Breast epithelium (tissue), 4 donors: ENCODE results near the gene CCDC71L. TPM values are rescaled to one million over a fixed set of nuclear protein-coding genes. Genes with fewer than 3 reads are reported as not detected.

Experiments used
- DNase-seq, 2 donors: peaks; one replicate each; pipeline ENCODE4 v3.0.0-alpha.2; 2019; ENCODE audit warnings: low spot score in 2 of 2
- H3K27ac ChIP-seq, 2 donors: fragments of 200-600 bp; sonication (generic) in 1 of 2; one replicate each; pipeline ENCODE4 v1.5.1; 2016 to 2019; ENCODE audit warnings: mild to moderate bottlenecking in 1 of 2
- H3K27me3 ChIP-seq, 2 donors: fragments of 200-600 bp; sonication (generic) in 1 of 2; one replicate each; pipeline versions ENCODE4 v1.5.1 to v1.6.0; 2017 to 2019; ENCODE audit warnings: control low read depth in 1 of 2, mild to moderate bottlenecking in 1 of 2
- H3K36me3 ChIP-seq: fragments of 200-600 bp; one replicate; pipeline ENCODE4 v1.5.1; 2019
- H3K4me1 ChIP-seq, 2 donors: fragments of 200-600 bp; sonication (generic); one replicate each; pipeline ENCODE4 v1.5.1; 2016 to 2019; ENCODE audit warnings: control low read depth in 1 of 2
- H3K4me3 ChIP-seq, 3 donors: fragments of 200-600 bp; sonication (generic); 1 replicate in 2 of 3; 2 replicates in 1 of 3; pipeline ENCODE4 v1.5.1; 2016 to 2019; ENCODE audit warnings: mild to moderate bottlenecking in 3 of 3, moderate library complexity in 2 of 3
- H3K9me3 ChIP-seq, 2 donors: fragments of 200-600 bp; sonication (generic) in 1 of 2; one replicate each; pipeline ENCODE4 v1.5.1; 2016 to 2019; ENCODE audit warnings: control low read depth in 1 of 2
- POLR2A ChIP-seq: fragments of 450-650 bp; IDR thresholded peaks from one replicate; pipeline ENCODE4 v1.6.1; 2016; ENCODE audit warnings: antibody characterized with exemption, mild to moderate bottlenecking, moderate library complexity
- POLR2AphosphoS5 ChIP-seq, 3 donors: sonication (generic); formaldehyde crosslinking; IDR thresholded peaks; one replicate each; pipeline ENCODE4 v1.6.1; 2017; ENCODE audit warnings: antibody characterized with exemption in 3 of 3
- intact Hi-C: fragments of 100-400 bp; cut with DNase I; formaldehyde crosslinking; loops from one replicate; pipeline ENCODE4 v1.15.1; 2023; ENCODE audit warnings: low total_unique reads
- total RNA-seq, 3 donors: library from RNA; depleted of rRNA; stranded (reverse); fragments of >200 nt; gene quantifications; one replicate each; pipeline ENCODE4 v1.1.0, GENCODE V29; 2016
- TF ChIP-seq, protein P1 (sequence below), 3 donors: fragments of 450-650 bp; IDR thresholded peaks; one replicate each; pipeline ENCODE4 v1.5.1; 2016 to 2017; ENCODE audit warnings: antibody characterized with exemption in 3 of 3, mild to moderate bottlenecking in 3 of 3, moderate library complexity in 3 of 3

CCDC71L gene
- total RNA-seq, 3 donors from 2014 or later, result 29.9 to 69.4 (median 59.0) TPM

DNA sequence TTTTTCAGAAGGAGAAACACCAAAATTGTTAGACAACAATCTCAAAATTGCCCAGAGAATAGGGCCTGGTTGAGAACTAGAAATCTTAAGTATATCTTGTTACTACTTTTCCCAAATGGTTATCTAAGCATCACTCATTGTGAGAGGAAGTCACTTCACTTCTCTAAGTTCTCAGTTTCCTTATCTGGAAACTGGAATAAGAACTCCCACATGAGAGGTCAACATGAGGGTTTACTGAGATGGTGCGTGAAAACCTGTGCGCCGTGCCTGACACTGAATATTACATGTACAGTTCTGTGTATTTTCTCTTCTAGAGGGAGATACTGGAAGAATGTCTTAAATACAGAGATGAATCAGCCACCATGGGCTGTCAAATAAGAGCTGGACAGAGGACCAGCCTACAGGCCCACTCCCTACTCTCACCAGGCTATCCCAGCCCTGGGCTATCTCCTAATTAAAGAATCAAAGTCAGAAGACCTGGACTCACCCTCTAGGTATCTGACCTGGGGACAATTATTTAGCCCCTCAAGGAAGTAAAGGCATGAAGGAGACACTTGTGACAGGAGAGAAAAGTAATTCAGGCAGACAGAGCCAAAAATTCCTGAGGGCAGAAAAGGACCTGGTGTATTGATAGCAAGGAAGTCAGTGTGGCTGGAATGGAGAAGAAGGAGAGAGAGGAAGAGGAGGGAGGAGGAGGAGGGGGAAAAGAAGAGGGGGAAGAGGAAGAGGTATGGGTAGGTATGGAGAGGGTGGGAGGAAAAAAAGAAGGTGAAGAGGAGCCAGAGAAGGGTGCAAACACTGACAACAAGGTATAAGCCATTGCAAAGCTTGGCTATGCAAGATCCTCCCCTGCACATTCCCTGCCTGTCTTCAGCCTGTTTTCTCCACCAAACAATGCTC is 44.9 kb downstream of the CCDC71L start:
- Histone ChIP-seq H3K9me3 (no peaks in the 10 kb centered on the region), H3K4me3 (no peak overlapping the region), H3K4me1 (no peaks in the 10 kb centered on the region), H3K27me3 (no peaks in the 10 kb centered on the region), H3K36me3 (no peaks in the 10 kb centered on the region), H3K27ac (no peak overlapping the region)
- DNase-seq, result no peak
- TF ChIP-seq POLR2A, result no peak
- no peak for TF ChIP-seq POLR2AphosphoS5 (IDR thresholded peaks at IDR 0.05)
- TF ChIP-seq, protein P1, sequence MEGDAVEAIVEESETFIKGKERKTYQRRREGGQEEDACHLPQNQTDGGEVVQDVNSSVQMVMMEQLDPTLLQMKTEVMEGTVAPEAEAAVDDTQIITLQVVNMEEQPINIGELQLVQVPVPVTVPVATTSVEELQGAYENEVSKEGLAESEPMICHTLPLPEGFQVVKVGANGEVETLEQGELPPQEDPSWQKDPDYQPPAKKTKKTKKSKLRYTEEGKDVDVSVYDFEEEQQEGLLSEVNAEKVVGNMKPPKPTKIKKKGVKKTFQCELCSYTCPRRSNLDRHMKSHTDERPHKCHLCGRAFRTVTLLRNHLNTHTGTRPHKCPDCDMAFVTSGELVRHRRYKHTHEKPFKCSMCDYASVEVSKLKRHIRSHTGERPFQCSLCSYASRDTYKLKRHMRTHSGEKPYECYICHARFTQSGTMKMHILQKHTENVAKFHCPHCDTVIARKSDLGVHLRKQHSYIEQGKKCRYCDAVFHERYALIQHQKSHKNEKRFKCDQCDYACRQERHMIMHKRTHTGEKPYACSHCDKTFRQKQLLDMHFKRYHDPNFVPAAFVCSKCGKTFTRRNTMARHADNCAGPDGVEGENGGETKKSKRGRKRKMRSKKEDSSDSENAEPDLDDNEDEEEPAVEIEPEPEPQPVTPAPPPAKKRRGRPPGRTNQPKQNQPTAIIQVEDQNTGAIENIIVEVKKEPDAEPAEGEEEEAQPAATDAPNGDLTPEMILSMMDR (IDR thresholded peaks at IDR 0.05), result no peak
- intact Hi-C loops, result no loop called here

DNA sequence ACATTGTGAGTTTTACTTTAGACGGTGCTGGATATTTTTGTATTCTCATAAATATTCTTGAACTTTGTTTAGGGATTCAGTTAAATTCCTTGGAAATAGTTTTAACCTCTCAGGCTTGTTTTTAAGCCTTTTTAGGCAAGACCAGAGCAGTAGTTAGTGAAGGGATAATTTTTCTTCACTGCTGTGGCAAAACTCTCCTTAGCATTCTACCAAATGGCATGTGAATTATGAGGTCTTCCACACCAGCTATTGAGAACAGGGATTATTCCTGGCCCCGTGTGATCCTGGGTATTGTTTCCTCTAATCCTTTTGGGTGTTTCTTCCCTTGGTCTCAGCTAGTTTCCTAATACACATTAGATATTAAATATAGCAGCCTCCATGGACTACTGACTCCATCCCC is 46.2 kb downstream of the CCDC71L start:
- no peaks in the 10 kb centered on the region for H3K36me3 ChIP-seq
- no peak for DNase-seq
- intact Hi-C loops, result no loop called here
- peak overlapping the region in 1 of 2 donors; percentile 43 for H3K27ac ChIP-seq
- H3K4me3 ChIP-seq, result no peak overlapping the region
- H3K27me3 ChIP-seq, result no peaks in the 10 kb centered on the region
- H3K9me3 ChIP-seq, result no peaks in the 10 kb centered on the region
- TF ChIP-seq, protein P1 (IDR thresholded peaks at IDR 0.05), result no peak
- TF ChIP-seq POLR2AphosphoS5 (IDR thresholded peaks at IDR 0.05) (no peak), POLR2A (no peak)
- H3K4me1 ChIP-seq, result no peaks in the 10 kb centered on the region

DNA sequence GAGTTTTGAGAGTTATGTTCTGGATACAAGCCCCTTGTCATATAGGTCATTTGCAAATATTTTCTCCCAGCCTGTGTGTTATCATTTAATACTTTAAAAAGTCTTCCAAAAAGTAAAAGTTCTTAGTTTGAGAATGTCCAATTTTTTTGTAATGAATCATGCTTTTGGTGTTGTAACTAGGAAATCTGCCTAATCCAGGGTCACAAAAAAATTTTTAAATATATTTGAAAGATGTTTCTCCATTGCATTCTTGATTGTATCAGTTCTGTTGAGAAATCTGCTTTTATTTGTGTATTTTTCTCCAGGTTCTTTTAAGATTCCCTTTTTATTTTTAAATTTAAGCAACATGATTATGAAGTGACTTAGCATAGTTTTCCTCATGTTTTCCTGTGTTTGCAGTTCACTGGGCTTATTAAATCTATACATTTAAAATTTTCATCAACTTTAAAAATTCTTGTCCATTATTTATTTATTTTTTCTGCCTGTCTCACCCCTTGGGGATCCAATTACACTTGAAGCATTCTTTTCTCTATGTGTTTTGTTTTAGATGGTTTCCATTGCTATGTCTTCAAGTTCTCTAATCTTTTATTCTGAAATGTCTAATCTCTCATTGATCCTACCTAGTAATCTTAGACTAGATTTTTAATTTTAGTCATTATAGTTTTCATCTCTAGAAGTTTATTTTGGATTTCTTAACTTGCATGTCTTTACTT is 47.0 kb downstream of the CCDC71L start:
- Histone ChIP-seq H3K9me3 (no peaks in the 10 kb centered on the region), H3K4me3 (no peak overlapping the region), H3K27ac (no peak overlapping the region), H3K4me1 (no peaks in the 10 kb centered on the region), H3K27me3 (no peaks in the 10 kb centered on the region), H3K36me3 (no peaks in the 10 kb centered on the region)
- TF ChIP-seq, protein P1 (IDR thresholded peaks at IDR 0.05), result no peak
- TF ChIP-seq POLR2AphosphoS5 (IDR thresholded peaks at IDR 0.05), result no peak
- no peak for TF ChIP-seq POLR2A
- no peak for DNase-seq
- intact Hi-C loops, result no loop called here

DNA sequence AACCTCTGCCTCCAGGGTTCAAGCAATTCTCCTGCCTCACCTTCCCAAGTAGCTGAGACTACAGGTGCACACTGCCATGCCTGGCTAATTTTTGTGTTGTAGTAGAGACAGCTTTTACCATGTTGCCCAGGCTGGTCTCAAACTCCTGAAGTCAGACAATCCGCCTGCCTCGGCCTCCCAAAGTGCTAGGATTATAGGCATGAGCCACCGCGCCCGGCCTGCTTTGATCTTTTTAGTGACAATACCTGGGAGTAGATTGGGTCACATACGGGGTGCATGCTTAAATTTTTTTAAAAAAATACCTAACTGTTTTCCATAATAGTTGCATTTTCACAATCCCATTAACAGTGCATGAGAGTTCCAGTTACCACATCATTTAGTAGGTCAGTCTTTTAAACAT is 47.7 kb downstream of the CCDC71L start:
- no peak for TF ChIP-seq POLR2AphosphoS5 (IDR thresholded peaks at IDR 0.05)
- no peak for TF ChIP-seq POLR2A
- TF ChIP-seq, protein P1 (IDR thresholded peaks at IDR 0.05), result no peak
- no peak for DNase-seq
- Histone ChIP-seq H3K4me3 (no peak overlapping the region), H3K9me3 (no peaks in the 10 kb centered on the region), H3K36me3 (no peaks in the 10 kb centered on the region), H3K27me3 (no peaks in the 10 kb centered on the region), H3K27ac (no peak overlapping the region), H3K4me1 (no peaks in the 10 kb centered on the region)
- intact Hi-C loops, result no loop called here

DNA sequence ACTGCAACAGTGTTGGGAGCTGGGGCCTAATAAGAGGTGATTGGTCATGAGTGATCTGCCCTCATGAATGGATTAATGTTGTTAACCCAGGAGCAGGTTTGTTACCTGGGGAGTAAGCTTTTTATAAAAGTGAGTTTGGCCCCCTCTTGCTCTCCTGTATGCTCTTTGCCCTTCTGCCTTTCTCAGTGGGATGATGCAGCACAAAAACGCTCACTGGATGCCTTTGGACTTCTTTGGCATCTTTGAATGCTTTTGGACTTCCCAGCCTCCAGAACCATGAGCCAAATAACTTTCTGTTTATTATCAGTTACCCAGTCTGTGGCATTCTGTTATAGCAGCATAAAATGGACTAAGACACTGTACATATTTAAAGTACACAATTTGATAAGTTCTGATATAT is 48.5 kb downstream of the CCDC71L start:
- no peak for DNase-seq
- no peak for TF ChIP-seq POLR2AphosphoS5 (IDR thresholded peaks at IDR 0.05)
- TF ChIP-seq, protein P1 (IDR thresholded peaks at IDR 0.05), result no peak
- TF ChIP-seq POLR2A, result no peak

More for the DNA sequence above, 48.5 kb downstream of the CCDC71L start:
- H3K27ac ChIP-seq, result peak overlapping the region; percentile 61 to 69
- H3K9me3 ChIP-seq, result no peaks in the 10 kb centered on the region
- H3K4me3 ChIP-seq, result no peak overlapping the region
- intact Hi-C loops, result no loop called here
- H3K27me3 ChIP-seq, result no peaks in the 10 kb centered on the region
- no peaks in the 10 kb centered on the region for H3K4me1 ChIP-seq
- no peaks in the 10 kb centered on the region for H3K36me3 ChIP-seq
